ENCODE measurements around the gene ARSK. TPM values are rescaled to one million over a fixed set of nuclear protein-coding genes. Genes with fewer than 3 reads are reported as not detected.

ARSK gene
- total RNA-seq, 1 donor from 2014 or later, result 5.5 TPM

DNA sequence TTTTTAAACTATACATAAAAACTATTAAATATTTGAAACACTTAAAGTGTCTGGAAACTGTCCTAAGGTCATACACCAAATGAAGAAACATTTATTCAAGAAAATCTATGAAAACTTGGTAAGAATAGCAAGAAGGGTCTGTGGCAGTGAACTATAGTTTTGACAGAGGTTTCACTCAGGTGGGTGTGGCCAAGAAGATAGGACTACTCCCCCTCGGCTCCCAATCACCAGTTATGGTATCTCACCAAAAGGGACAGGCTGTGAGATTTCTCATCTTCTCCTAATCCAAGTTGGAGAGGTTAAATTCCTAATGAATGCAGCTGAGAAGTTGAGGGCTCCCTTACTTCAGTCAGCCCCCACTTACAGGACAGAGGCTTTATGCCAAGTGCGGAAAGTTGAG, 2.9 kb downstream of the ARSK start:
- TF ChIP-seq, protein P1, sequence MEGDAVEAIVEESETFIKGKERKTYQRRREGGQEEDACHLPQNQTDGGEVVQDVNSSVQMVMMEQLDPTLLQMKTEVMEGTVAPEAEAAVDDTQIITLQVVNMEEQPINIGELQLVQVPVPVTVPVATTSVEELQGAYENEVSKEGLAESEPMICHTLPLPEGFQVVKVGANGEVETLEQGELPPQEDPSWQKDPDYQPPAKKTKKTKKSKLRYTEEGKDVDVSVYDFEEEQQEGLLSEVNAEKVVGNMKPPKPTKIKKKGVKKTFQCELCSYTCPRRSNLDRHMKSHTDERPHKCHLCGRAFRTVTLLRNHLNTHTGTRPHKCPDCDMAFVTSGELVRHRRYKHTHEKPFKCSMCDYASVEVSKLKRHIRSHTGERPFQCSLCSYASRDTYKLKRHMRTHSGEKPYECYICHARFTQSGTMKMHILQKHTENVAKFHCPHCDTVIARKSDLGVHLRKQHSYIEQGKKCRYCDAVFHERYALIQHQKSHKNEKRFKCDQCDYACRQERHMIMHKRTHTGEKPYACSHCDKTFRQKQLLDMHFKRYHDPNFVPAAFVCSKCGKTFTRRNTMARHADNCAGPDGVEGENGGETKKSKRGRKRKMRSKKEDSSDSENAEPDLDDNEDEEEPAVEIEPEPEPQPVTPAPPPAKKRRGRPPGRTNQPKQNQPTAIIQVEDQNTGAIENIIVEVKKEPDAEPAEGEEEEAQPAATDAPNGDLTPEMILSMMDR (IDR thresholded peaks at IDR 0.05; ENCODE audit: unreplicated experiment), result no peak
- no peak overlapping the region for H3K27ac Mint-ChIP-seq (ENCODE audit: unreplicated experiment)
- DNase-seq (ENCODE audit: low spot score), result no peak

DNA sequence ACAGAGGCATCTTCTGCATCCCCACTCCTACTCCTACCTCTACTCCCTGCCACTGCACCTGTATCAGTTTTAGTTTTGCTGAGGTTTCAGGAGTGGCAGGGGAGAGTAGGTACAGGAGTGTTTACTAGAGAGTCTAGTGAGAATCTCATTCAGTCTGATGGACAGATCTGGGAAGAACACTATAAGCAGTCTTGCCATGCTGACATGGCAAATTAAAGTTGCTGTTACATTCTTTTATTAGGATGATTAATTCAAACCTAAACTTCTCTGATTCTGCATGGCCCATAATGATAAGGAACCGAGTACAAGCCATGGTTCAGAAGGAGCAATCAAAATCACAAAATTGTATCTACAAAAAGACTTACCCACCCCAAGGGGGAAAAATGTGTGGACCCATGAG, 7.4 kb downstream of the ARSK start:
- H3K27ac Mint-ChIP-seq (ENCODE audit: unreplicated experiment), result no peak overlapping the region
- H3K4me1 Mint-ChIP-seq (ENCODE audit: unreplicated experiment), result no peaks in the 10 kb centered on the region
- no peak overlapping the region for H3K4me3 Mint-ChIP-seq (ENCODE audit: unreplicated experiment)

More for the DNA sequence above, 2.9 kb downstream of the ARSK start:
- peaks cover 10% of the 10 kb centered on the region for H3K27me3 Mint-ChIP-seq (ENCODE audit: unreplicated experiment)
- no peaks in the 10 kb centered on the region for H3K9me3 Mint-ChIP-seq (ENCODE audit: unreplicated experiment)
- H3K4me1 Mint-ChIP-seq (ENCODE audit: unreplicated experiment), result peaks cover 10% of the 10 kb centered on the region
- no peak overlapping the region for H3K4me3 Mint-ChIP-seq (ENCODE audit: unreplicated experiment)
- peaks cover 2% of the 10 kb centered on the region for H3K36me3 Mint-ChIP-seq (ENCODE audit: low read depth, unreplicated experiment)

DNA sequence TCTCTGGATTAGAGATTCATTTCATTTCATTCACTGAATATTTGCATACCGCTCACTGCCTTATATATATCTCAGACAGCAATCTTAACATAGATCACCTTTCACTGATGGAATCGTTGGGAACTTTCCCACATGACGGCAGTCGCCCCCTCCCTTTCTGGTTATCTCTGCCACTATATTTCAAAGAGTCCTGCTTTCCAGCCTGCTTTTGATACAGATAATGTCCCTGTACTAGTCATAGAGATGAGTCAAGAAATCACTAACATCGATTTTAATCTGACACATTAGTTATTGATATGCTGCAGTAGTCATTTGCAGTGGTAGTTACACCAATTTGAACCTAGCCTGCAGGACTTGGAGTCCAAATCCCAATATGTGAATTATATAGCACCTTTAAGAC, 8.5 kb downstream of the ARSK start:
- Mint-ChIP-seq H3K36me3 (ENCODE audit: low read depth, unreplicated experiment) (no peaks in the 10 kb centered on the region), H3K4me1 (ENCODE audit: unreplicated experiment) (no peaks in the 10 kb centered on the region), H3K4me3 (ENCODE audit: unreplicated experiment) (no peak overlapping the region), H3K27me3 (ENCODE audit: unreplicated experiment) (no peaks in the 10 kb centered on the region), H3K27ac (ENCODE audit: unreplicated experiment) (no peak overlapping the region), H3K9me3 (ENCODE audit: unreplicated experiment) (no peaks in the 10 kb centered on the region)
- TF ChIP-seq, protein P1 (IDR thresholded peaks at IDR 0.05; ENCODE audit: unreplicated experiment), result no peak
- no peak for DNase-seq (ENCODE audit: low spot score)

More for the DNA sequence above, 7.4 kb downstream of the ARSK start:
- DNase-seq (ENCODE audit: low spot score), result no peak
- TF ChIP-seq, protein P1 (IDR thresholded peaks at IDR 0.05; ENCODE audit: unreplicated experiment), result no peak
- Mint-ChIP-seq H3K9me3 (ENCODE audit: unreplicated experiment) (no peaks in the 10 kb centered on the region), H3K27me3 (ENCODE audit: unreplicated experiment) (no peaks in the 10 kb centered on the region), H3K36me3 (ENCODE audit: low read depth, unreplicated experiment) (no peaks in the 10 kb centered on the region)

DNA sequence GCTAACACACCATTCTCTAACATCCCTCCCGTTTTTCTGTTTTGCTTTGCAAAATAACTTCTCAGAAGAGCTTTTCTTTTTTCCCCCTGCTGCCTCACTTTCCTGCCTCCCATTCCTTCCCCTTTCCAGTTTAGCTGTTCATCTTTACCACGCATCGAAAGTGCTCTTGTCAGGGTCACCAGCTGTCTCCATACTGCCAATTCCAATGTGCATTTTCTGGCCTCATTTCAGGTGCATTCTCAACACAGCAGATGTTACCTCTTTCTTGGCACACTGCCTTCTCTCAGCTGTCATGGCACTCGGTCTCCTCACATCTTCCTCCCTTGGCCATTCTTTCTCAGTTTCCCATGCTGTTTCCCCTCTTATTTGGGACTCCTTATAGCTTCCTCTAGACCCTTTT, 9.5 kb downstream of the ARSK start:
- H3K27me3 Mint-ChIP-seq (ENCODE audit: unreplicated experiment), result no peaks in the 10 kb centered on the region
- TF ChIP-seq, protein P1 (IDR thresholded peaks at IDR 0.05; ENCODE audit: unreplicated experiment), result no peak
- H3K36me3 Mint-ChIP-seq (ENCODE audit: low read depth, unreplicated experiment), result no peaks in the 10 kb centered on the region
- no peak overlapping the region for H3K4me3 Mint-ChIP-seq (ENCODE audit: unreplicated experiment)
- H3K27ac Mint-ChIP-seq (ENCODE audit: unreplicated experiment), result no peak overlapping the region
- no peaks in the 10 kb centered on the region for H3K9me3 Mint-ChIP-seq (ENCODE audit: unreplicated experiment)
- no peaks in the 10 kb centered on the region for H3K4me1 Mint-ChIP-seq (ENCODE audit: unreplicated experiment)
- no peak for DNase-seq (ENCODE audit: low spot score)

DNA sequence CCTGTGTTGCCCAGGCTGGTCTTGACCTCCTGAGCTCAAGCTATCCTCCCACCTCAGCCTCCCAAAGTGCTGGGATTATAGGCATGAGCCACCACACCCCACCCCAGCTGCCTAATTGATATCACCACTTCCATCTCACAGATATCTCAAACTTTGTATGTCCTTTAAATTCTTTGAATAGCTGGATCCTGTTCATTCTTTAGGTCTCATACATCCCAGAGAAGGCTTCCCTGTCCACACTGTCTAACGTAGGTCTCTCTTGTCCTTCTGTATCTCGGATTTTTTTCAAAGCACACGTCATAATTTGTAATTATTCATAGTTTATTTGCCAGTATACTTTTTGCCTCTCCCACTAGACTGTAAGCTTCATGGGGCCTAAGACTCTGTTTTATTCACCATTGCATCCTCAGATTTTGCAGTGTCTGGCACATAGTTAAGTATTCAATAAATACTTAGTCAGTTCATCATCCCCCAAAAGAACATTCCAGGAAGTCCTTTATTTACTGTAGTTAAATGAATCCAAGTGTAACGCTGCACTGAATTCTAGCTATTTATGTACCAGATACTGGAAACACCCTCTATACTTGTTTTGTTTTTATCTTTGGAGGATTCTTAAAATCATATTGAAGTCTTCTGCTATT, 10.5 kb downstream of the ARSK start:
- Mint-ChIP-seq H3K36me3 (ENCODE audit: low read depth, unreplicated experiment) (no peaks in the 10 kb centered on the region), H3K27me3 (ENCODE audit: unreplicated experiment) (no peaks in the 10 kb centered on the region), H3K27ac (ENCODE audit: unreplicated experiment) (no peak overlapping the region), H3K9me3 (ENCODE audit: unreplicated experiment) (no peaks in the 10 kb centered on the region), H3K4me3 (ENCODE audit: unreplicated experiment) (no peak overlapping the region), H3K4me1 (ENCODE audit: unreplicated experiment) (no peaks in the 10 kb centered on the region)
- DNase-seq (ENCODE audit: low spot score), result no peak
- TF ChIP-seq, protein P1 (IDR thresholded peaks at IDR 0.05; ENCODE audit: unreplicated experiment), result no peak

Data from endothelial cell (in vitro differentiated cells).